GM12874 (cell line): ENCODE measurements around the gene SHB.

Source experiments
- CTCF ChIP-seq: IDR thresholded peaks from 2 replicates; pipeline ENCODE4 v1.5.1; 2011; ENCODE audit warnings: low read depth, mild to moderate bottlenecking, control low read depth, low read length, moderate library complexity; ENCODE audit not compliant: insufficient read depth

SHB gene

GRCh38 chr9:38003946-38004808 is 64.8 kb downstream of the SHB start:
- TF ChIP-seq CTCF: no peak

DNA sequence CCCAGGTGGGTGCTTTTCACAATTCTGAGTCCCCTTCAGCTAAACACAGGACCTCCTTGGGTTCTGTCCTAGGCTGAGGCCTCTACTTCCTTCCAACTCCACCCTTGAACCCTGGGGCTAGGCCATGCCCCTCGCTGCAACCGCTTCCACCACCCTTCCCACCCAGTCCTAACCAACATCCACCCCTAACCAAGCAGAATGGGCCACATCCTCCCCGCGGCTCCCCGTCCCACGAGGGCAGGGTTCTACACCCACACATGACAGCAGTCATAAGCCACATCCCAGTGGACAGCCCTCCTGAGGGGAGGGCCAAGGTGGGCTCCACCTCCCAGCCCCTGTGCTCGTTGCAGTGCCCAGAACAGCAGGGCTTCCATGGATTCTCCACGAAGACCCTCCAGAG is 65.8 kb downstream of the SHB start:
- no peak for TF ChIP-seq CTCF

DNA sequence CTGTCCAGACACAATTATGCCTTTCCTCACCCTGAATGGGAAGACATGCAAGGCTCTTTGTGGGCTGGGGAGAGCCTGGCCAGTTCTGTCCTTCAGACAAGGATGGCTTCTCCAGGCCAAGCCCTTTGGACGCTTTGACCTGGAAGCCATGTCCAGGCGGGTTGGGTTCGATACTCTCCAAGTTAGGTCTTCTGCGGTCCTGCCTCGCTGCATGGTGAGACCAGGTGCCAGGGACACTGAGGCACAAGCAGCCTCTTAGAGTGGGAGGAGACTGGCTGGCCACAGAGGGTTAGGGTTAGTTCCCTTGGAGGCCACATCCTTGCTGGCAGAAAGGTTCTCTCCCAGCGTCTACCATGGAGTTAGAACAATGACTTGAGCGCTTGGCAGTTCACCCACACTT is 67.6 kb downstream of the SHB start:
- no peak for TF ChIP-seq CTCF

- no peak for TF ChIP-seq CTCF
These were observed 68.3 kb downstream of the SHB start for GRCh38 chr9:38000735-38001134.

GRCh38 chr9:38000332-38000731 is 68.7 kb downstream of the SHB start:
- no peak for TF ChIP-seq CTCF

GRCh38 chr9:37999588-38000189 is 69.3 kb downstream of the SHB start:
- TF ChIP-seq CTCF: no peak

GRCh38 chr9:37998881-37999587 is 70.0 kb downstream of the SHB start:
- no peak for TF ChIP-seq CTCF
